Motor neuron (in vitro differentiated cells): ENCODE data around the gene TJP3. TPM values are rescaled to one million over a fixed set of nuclear protein-coding genes. Genes with fewer than 3 reads are reported as not detected.
A peak's percentile ranks its signal among the peaks of the same experiment; 100 is the strongest.

Source experiments
- ATAC-seq, 8 experiments: fragments of 200-7000 bp; cut with Tn5 transposase; replicated peaks in 6 of 8; 2 replicates each; pipeline ENCODE4 v1.8.0; 2021; ENCODE audit warnings: mild to moderate bottlenecking in 8 of 8, moderate library complexity in 8 of 8
- H3K27ac ChIP-seq, 2 donors: fragments of 250-450 bp; sonication (Bioruptor Pico); 2 replicates each; pipeline ENCODE4 v1.9.0; 2021; ENCODE audit warnings: antibody characterized with exemption in 2 of 2, mild to moderate bottlenecking in 2 of 2, moderate library complexity in 1 of 2
- H3K4me1 ChIP-seq, 2 donors: fragments of 250-450 bp; sonication (Bioruptor Pico); replicated peaks in 1 of 2; 2 replicates each; pipeline ENCODE4 v1.6.1; 2021; ENCODE audit warnings: antibody characterized with exemption in 2 of 2, mild to moderate bottlenecking in 2 of 2, moderate library complexity in 1 of 2
- H3K4me3 ChIP-seq, 5 donors: fragments of 250-450 bp; sonication (Bioruptor Pico); 2 replicates each; pipeline ENCODE4 v1.9.0; 2021; ENCODE audit warnings: antibody characterized with exemption in 5 of 5, mild to moderate bottlenecking in 5 of 5, moderate library complexity in 4 of 5
- WGBS, 10 experiments: fragments of 450-650 bp; shearing (Covaris generic); methylation state at CpG; one replicate each; pipeline ENCODE4 v1.0.0; 2022; 5-methylcytosine and 5-hydroxymethylcytosine counted together
- in situ Hi-C, 9 experiments: fragments of 400-800 bp; cut with MboI; loops; one replicate each; pipeline ENCODE4 v1.15.0; 2021; ENCODE audit warnings: low sequenced_read_pairs in 9 of 9, low pct_unique_long_range_greater_than_20kb in 2 of 9; ENCODE audit not compliant: unreplicated experiment in 9 of 9
- total RNA-seq, 8 experiments: library from RNA; unstranded; fragments of 300-600 nt; gene quantifications; 2 replicates each; pipeline versions ENCODE4 v1.2.3 to v1.2.4, GENCODE V29; 2022

TJP3 gene
- total RNA-seq, 8 experiments from 2014 or later = 0.41 to 7.4 (median 0.96) TPM; not detected in 3

DNA sequence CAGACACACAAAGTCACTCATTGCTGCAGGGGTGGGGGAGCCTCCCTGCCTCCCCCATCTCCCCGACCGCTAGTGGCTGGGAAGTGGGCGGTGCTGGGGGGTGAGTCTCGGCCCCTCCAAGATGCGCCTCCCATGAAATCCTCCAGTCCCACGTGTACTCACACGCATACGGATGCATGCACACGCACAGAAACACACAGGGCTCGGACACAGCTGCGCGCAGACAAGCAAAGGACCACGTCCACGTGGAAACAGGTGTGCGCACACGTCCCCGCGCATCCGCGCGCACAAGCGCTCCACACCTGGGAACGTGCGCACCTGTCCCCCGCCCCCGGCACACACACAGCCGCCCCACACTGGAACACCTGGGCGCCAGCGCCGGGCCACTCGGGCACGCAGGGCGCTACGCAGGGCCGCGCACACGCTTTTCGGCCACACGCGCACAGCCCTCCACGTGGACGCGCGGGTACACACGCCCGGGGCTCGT is 77.3 kb downstream of the TJP3 start:
- ATAC-seq = peak in 7 of 8 experiments; percentile 15 to 40 (median 27)
- 0 to 16% methylated on average over 3 to 6 of the region's 47 CpGs; no CpG with 5 or more reads in 8 of the 10 experiments for WGBS, 10 experiments
- Histone ChIP-seq H3K4me3 (peak overlapping the region; percentile 44 to 61 (median 51)), H3K4me1 (no peaks in the 10 kb centered on the region), H3K27ac (no peak overlapping the region)
- in situ Hi-C loops = no loop called here

DNA sequence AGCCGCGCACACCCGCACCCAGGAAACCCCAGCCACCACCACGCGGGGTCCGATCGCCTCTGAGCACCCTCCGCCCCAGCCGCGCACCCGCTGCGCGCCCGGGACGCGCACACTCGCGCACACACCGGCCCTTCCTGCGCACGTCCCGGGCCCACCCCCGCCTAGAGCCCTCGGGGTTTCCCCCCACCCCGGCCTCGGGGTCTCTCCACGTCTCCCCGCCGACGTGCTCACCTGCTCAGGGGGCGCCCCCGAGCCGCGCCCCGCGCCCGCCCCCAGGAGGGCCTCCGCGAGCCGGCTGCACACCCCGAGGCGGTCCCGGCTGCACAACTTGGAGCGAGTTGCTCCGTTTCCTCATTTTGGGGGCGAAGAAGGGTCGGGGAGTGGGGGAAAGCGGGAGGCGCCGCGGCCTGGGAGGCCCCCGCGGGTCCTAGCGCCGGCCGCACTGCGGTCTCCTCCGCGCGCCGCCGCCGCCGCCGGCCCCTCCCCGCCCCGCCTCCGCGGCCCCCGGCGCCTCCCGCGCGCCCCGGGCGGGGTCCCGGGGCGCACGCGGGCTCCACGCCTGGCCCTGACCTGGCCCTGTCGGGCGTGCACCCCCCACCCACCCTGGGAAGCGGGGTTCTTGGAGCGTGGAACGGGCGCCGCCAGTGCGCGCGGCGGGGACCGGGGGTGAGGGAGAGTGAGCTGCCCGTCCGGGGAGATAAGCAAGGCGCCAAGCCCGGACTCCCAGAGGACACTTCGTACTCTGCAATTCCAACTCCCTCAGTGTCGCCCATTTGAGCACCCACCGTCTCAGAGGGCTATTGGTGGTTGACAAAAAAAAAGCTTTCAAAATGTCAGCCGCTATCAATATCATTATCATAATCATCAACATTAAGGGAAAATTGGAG is 78.0 kb downstream of the TJP3 start, which contains the start of gene MATK:
MATK (minus strand) TSS at position 444 of the 887 bp plus-strand sequence. CDS start 1,246 bp downstream, outside the sequence.
- in situ Hi-C loops = no loop called here

DNA sequence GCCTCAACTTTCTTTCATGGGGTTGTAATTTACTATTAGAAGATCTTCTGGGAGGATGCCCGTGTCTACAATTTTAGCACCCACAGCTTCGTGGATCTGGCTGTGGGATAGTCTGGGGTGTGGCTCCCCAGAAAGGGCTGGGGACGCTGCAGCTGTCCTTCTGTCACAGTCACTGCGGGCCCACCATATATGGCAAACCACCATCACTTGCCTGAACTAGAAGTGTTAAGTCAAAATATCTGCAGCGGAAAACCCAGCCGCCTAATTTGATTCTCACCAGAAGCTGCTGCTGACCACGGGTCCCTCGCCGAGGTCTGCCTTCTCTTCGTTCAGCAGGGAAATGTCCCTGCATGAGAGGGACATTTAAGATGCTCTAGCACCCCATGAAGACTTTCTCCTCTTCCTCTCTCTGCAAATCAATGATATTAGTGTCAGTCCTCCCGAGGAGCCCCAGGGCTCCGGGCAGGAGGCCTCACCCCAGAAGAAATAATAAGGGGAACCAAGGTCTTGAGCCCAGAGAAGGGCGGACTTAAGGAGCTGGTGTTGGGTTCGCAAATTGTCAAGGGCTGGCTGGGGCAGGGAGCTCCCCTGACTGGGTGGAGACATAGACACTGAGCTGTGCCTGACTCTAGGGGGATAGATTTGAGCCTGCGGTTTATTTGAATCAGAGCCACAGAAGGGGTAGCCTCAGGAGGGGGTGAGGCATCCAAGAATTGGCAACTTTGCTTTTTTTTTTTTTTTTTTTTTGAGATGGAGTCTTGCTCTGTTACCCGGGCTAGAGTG is 81.0 kb downstream of the TJP3 start:
- 26 to 61% (median 43%) methylated on average over 3 to 11 of the region's 16 CpGs; no CpG with 5 or more reads in 3 of the 10 experiments for WGBS, 10 experiments
- no peak for ATAC-seq

More for the DNA sequence above, 78.0 kb downstream of the TJP3 start, which contains the start of gene MATK:
- Histone ChIP-seq H3K4me1 (no peaks in the 10 kb centered on the region), H3K4me3 (peak within 1 kb of the TSS; percentile 44 to 61 (median 51)), H3K27ac (no peak within 1 kb of the TSS)
- WGBS, 10 experiments = 67 to 80% (median 80%) methylated on average over 1 to 3 of the region's 101 CpGs; no CpG with 5 or more reads in 7 of the 10 experiments
- peak in 7 of 8 experiments; percentile 41 to 81 (median 58) for ATAC-seq

DNA sequence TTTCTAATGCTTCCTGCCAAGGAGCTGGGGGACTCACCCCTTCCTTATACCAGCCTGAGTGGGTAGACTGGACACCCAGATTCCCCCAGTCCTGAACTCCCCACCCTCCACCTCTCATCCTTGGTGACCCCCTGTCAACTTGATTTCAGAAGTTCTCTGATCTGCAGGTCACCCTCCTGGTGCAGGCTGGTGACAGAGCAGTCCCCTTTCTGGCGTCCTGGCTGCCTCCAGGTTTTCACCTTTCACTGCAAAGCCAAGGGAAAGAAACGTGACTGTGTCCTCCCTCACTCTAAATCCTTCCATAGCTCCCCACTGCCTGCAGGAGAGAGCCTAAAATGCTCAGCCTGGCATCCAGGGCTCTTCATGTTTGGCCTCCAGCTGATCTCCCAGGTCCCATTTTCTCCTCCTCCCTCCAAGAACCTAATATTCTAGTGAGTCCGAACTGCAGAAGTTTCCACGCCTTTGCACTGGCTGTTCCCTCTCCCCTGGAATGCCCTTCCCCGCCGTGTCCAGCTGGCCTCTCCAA is 82.1 kb downstream of the TJP3 start:
- in situ Hi-C loops = no loop called here
- WGBS, 10 experiments = 41 to 69% (median 53%) methylated on average over 3 to 6 of the region's 6 CpGs; no CpG with 5 or more reads in 6 of the 10 experiments
- no peak for ATAC-seq

More for the DNA sequence above, 81.0 kb downstream of the TJP3 start:
- no peaks in the 10 kb centered on the region for H3K4me1 ChIP-seq
- H3K4me3 ChIP-seq = no peak overlapping the region
- H3K27ac ChIP-seq = no peak overlapping the region
- in situ Hi-C loops = no loop called here

GRCh38 chr19:3790941-3791340 is 82.8 kb downstream of the TJP3 start:
- no peak overlapping the region for H3K27ac ChIP-seq
- 20 to 100% (median 74%) methylated on average over 1 to 6 of the region's 7 CpGs; no CpG with 5 or more reads in 1 of the 10 experiments for WGBS, 10 experiments
- in situ Hi-C loops = no loop called here
- H3K4me1 ChIP-seq = no peaks in the 10 kb centered on the region
- H3K4me3 ChIP-seq = no peak overlapping the region
- no peak for ATAC-seq

More for the DNA sequence above, 82.1 kb downstream of the TJP3 start:
- no peak overlapping the region for H3K27ac ChIP-seq
- H3K4me1 ChIP-seq = no peaks in the 10 kb centered on the region
- H3K4me3 ChIP-seq = no peak overlapping the region

- no peak overlapping the region for H3K27ac ChIP-seq
- ATAC-seq = no peak
- in situ Hi-C loops = no loop called here
- no peaks in the 10 kb centered on the region for H3K4me1 ChIP-seq
- 0 to 90% (median 37%) methylated on average over 1 to 2 of the region's 3 CpGs; no CpG with 5 or more reads in 2 of the 10 experiments for WGBS, 10 experiments
- no peak overlapping the region for H3K4me3 ChIP-seq
These were observed 83.9 kb downstream of the TJP3 start for GRCh38 chr19:3792114-3792513.

- H3K4me3 ChIP-seq = no peak overlapping the region
- no peaks in the 10 kb centered on the region for H3K4me1 ChIP-seq
- WGBS, 10 experiments = 40 to 95% (median 83%) methylated on average over 1 to 3 of the region's 3 CpGs; no CpG with 5 or more reads in 3 of the 10 experiments
- ATAC-seq = no peak
- in situ Hi-C loops = no loop called here
- H3K27ac ChIP-seq = no peak overlapping the region
These were observed 85.6 kb downstream of the TJP3 start for GRCh38 chr19:3793799-3794198.

DNA sequence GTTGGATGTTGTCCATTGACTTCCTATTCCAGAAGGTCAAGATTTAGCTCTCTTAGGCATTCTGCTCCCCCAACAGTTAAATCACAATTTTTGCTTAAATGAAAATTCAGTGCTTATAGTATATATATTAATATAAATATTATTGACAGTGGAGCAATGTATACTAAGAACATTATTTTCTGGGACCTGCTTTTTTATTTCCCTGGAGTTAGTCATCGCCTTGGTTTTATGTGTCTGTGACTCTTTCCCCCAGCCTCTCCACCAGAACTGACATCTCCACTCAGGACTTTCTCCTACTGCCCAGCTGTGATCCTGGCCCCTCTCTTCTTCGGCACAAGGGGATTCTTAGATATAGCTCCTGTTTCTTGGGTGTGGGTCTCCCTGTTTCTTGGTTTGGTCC is 88.2 kb downstream of the TJP3 start:
- 0 to 100% (median 60%) methylated on average over 1 to 2 of the region's 2 CpGs; no CpG with 5 or more reads in 1 of the 10 experiments for WGBS, 10 experiments
- no peak for ATAC-seq
- Histone ChIP-seq H3K27ac (no peak overlapping the region), H3K4me1 (peaks cover 3 to 4% of the 10 kb centered on the region in 2 donors), H3K4me3 (no peak overlapping the region)
- in situ Hi-C loops = no loop called here

- in situ Hi-C loops = no loop called here
- ATAC-seq = no peak
- 0 to 100% (median 53%) methylated on average over 1 to 5 of the region's 6 CpGs for WGBS, 10 experiments
These were observed 90.0 kb downstream of the TJP3 start for GRCh38 chr19:3798137-3798536.

More at GRCh38 chr19:3798137-3798536, 90.0 kb downstream of the TJP3 start:
- no peak overlapping the region for H3K27ac ChIP-seq
- H3K4me3 ChIP-seq = no peak overlapping the region
- peaks cover 3 to 9% of the 10 kb centered on the region in 2 donors for H3K4me1 ChIP-seq

Other genes with a start within 250 kb of the TJP3 start
- 1 to 10 TPM in 1 of 8 experiments, under 1 TPM in 3, not detected in 4; 0.11 to 1.3 (median 0.52) TPM for gene SMIM24, start 227.9 kb upstream of the TJP3 start, total RNA-seq
- not detected for gene SMIM44, start 224.9 kb upstream of the TJP3 start, total RNA-seq
- gene DOHH, start 207.7 kb upstream of the TJP3 start, total RNA-seq = 10 to 100 TPM in 2 of 8 experiments, 1 to 10 TPM in 6; 4.6 to 11.4 (median 8.2) TPM
- gene FZR1, start 202.1 kb upstream of the TJP3 start, total RNA-seq = 10 to 100 TPM; 15.8 to 33.6 (median 23.0) TPM
- 1 to 10 TPM in 4 of 8 experiments, under 1 TPM in 4; 0.50 to 4.3 (median 0.99) TPM for gene TEKTIP1, start 169.2 kb upstream of the TJP3 start, total RNA-seq
- gene MFSD12, start 150.8 kb upstream of the TJP3 start, total RNA-seq = 10 to 100 TPM; 21.9 to 87.4 (median 44.0) TPM
- gene HMG20B, start 135.4 kb upstream of the TJP3 start, total RNA-seq = 100 to 1,000 TPM in 1 of 8 experiments, 10 to 100 TPM in 7; 17.0 to 122 (median 35.3) TPM
- under 1 TPM in 7 of 8 experiments, not detected in 1; 0.05 to 0.84 (median 0.14) TPM for gene GIPC3, start 122.9 kb upstream of the TJP3 start, total RNA-seq
- under 1 TPM in 7 of 8 experiments, not detected in 1; 0.07 to 0.62 (median 0.36) TPM for gene TBXA2R, start 101.5 kb upstream of the TJP3 start, total RNA-seq
- gene CACTIN, start 81.6 kb upstream of the TJP3 start, total RNA-seq = 10 to 100 TPM; 11.7 to 23.0 (median 15.7) TPM
- gene PIP5K1C, start 7.9 kb upstream of the TJP3 start, total RNA-seq = 10 to 100 TPM in 6 of 8 experiments, 1 to 10 TPM in 2; 6.7 to 21.4 (median 13.7) TPM
- gene APBA3, start 53.3 kb downstream of the TJP3 start, total RNA-seq = 10 to 100 TPM; 12.3 to 26.3 (median 16.8) TPM
- gene MRPL54, start 54.3 kb downstream of the TJP3 start, total RNA-seq = 100 to 1,000 TPM in 1 of 8 experiments, 10 to 100 TPM in 7; 62.6 to 106 (median 86.6) TPM
- under 1 TPM in 7 of 8 experiments, not detected in 1; 0.05 to 1.00 (median 0.21) TPM for gene RAX2, start 63.8 kb downstream of the TJP3 start, total RNA-seq
- 1 to 10 TPM in 4 of 8 experiments, under 1 TPM in 4; 0.29 to 1.8 (median 1.0) TPM for gene MATK, start 78.0 kb downstream of the TJP3 start, total RNA-seq
- gene ZFR2, start 160.7 kb downstream of the TJP3 start, total RNA-seq = 10 to 100 TPM in 1 of 8 experiments, 1 to 10 TPM in 6, under 1 TPM in 1; 0.36 to 11.7 (median 7.2) TPM
- 10 to 100 TPM in 5 of 8 experiments, under 1 TPM in 2, not detected in 1; 0.10 to 58.2 (median 48.6) TPM for gene ATCAY, start 172.3 kb downstream of the TJP3 start, total RNA-seq
- not detected for gene NMRK2, start 224.7 kb downstream of the TJP3 start, total RNA-seq